H9 (cell line): ENCODE results near the gene PI16. TPM values are rescaled to one million over a fixed set of nuclear protein-coding genes. Genes with fewer than 3 reads are reported as not detected.

Source experiments
- DNase-seq: peaks from one replicate; pipeline ENCODE4 v3.0.0-alpha.2; 2017
- H2AFZ ChIP-seq: one replicate; pipeline ENCODE4 v1.6.1; 2013; ENCODE audit warnings: mild to moderate bottlenecking, low read length, control low read depth, moderate library complexity
- H2AK5ac ChIP-seq: 2 replicates; pipeline ENCODE4 v1.6.1; 2013; ENCODE audit warnings: low read length, control low read depth, mixed read lengths; ENCODE audit not compliant: insufficient read length
- H2BK120ac ChIP-seq: one replicate; pipeline ENCODE4 v1.6.1; 2013; ENCODE audit warnings: low read depth, mild to moderate bottlenecking, low read length, control low read depth, inconsistent platforms; ENCODE audit not compliant: poor library complexity, severe bottlenecking
- H2BK12ac ChIP-seq: 2 replicates; pipeline ENCODE4 v1.6.1; 2013; ENCODE audit warnings: low read length, control low read depth, mixed read lengths, low read depth; ENCODE audit not compliant: insufficient read length
- H2BK15ac ChIP-seq: 2 replicates; pipeline ENCODE4 v1.6.1; 2013; ENCODE audit warnings: low read depth, low read length, control low read depth
- H2BK20ac ChIP-seq: one replicate; pipeline ENCODE4 v1.6.1; 2013; ENCODE audit warnings: low read depth, mild to moderate bottlenecking, low read length, control low read depth, inconsistent platforms; ENCODE audit not compliant: poor library complexity, severe bottlenecking
- H2BK5ac ChIP-seq: 2 replicates; pipeline ENCODE4 v1.6.1; 2013; ENCODE audit warnings: low read length, control low read depth, mixed read lengths; ENCODE audit not compliant: insufficient read length
- H3K14ac ChIP-seq: 2 replicates; pipeline ENCODE4 v1.6.1; 2013; ENCODE audit warnings: low read length, control low read depth; ENCODE audit not compliant: insufficient read depth
- H3K18ac ChIP-seq: 2 replicates; pipeline ENCODE4 v1.6.1; 2013; ENCODE audit warnings: low read depth, mild to moderate bottlenecking, mixed read lengths, low read length, control low read depth; ENCODE audit not compliant: insufficient read length
- H3K23ac ChIP-seq: 2 replicates; pipeline ENCODE4 v1.6.1; 2013; ENCODE audit warnings: low read length, control low read depth, mixed read lengths, low read depth; ENCODE audit not compliant: insufficient read length
- H3K23me2 ChIP-seq: 2 replicates; pipeline ENCODE4 v1.6.1; 2013; ENCODE audit warnings: low read depth, mild to moderate bottlenecking, mixed read lengths, low read length, control low read depth; ENCODE audit not compliant: insufficient read length, poor library complexity, severe bottlenecking
- H3K27ac ChIP-seq: 2 replicates; pipeline ENCODE4 v1.5.1; 2013; ENCODE audit warnings: low read length, control low read depth, mixed read lengths, low read depth; ENCODE audit not compliant: insufficient read length
- H3K27me3 ChIP-seq: 2 replicates; pipeline ENCODE4 v1.6.1; 2013; ENCODE audit warnings: low read length, control low read depth, inconsistent platforms; ENCODE audit not compliant: insufficient read depth
- H3K4ac ChIP-seq: 2 replicates; pipeline ENCODE4 v1.6.1; 2013; ENCODE audit warnings: low read depth, mild to moderate bottlenecking, control low read depth, inconsistent platforms, low read length, moderate library complexity
- H3K4me1 ChIP-seq: 2 replicates; pipeline ENCODE4 v1.6.1; 2013; ENCODE audit warnings: low read length, control low read depth, inconsistent platforms; ENCODE audit not compliant: insufficient read depth
- H3K4me2 ChIP-seq: 2 replicates; pipeline ENCODE4 v1.6.1; 2013; ENCODE audit warnings: low read length, control low read depth, mixed read lengths; ENCODE audit not compliant: insufficient read length, insufficient read depth
- H3K56ac ChIP-seq: 2 replicates; pipeline ENCODE4 v1.6.1; 2013; ENCODE audit warnings: low read depth, mild to moderate bottlenecking, mixed read lengths, low read length, control low read depth; ENCODE audit not compliant: insufficient read length
- H3K79me1 ChIP-seq: 2 replicates; pipeline ENCODE4 v1.6.1; 2013; ENCODE audit warnings: low read depth, mild to moderate bottlenecking, moderate library complexity, low read length, control low read depth, inconsistent platforms; ENCODE audit not compliant: insufficient read depth, poor library complexity, severe bottlenecking
- H3K79me2 ChIP-seq: 2 replicates; pipeline ENCODE4 v1.6.1; 2013; ENCODE audit warnings: low read length, control low read depth, inconsistent platforms; ENCODE audit not compliant: insufficient read depth
- H3K9ac ChIP-seq: 2 replicates; pipeline ENCODE4 v1.6.1; 2013; ENCODE audit warnings: low read length, control low read depth, mixed read lengths; ENCODE audit not compliant: insufficient read length; ENCODE audit errors: extremely low read depth
- H3K9me3 ChIP-seq: one replicate; pipeline ENCODE4 v1.6.1; 2013; ENCODE audit warnings: low read depth, low read length, inconsistent platforms; ENCODE audit not compliant: control insufficient read depth
- H3T11ph ChIP-seq: one replicate; pipeline ENCODE4 v1.6.1; 2013; ENCODE audit warnings: mild to moderate bottlenecking, low read length, control low read depth, inconsistent platforms
- H4K20me1 ChIP-seq: one replicate; pipeline ENCODE4 v1.6.1; 2013; ENCODE audit not compliant: control insufficient read depth, insufficient read length, insufficient read depth
- H4K5ac ChIP-seq: 2 replicates; pipeline ENCODE4 v1.6.1; 2013; ENCODE audit warnings: low read depth, mild to moderate bottlenecking, mixed read lengths, low read length, control low read depth; ENCODE audit not compliant: insufficient read length
- H4K8ac ChIP-seq: replicated peaks from 2 replicates; pipeline ENCODE4 v1.6.1; 2013; ENCODE audit warnings: low read length, control low read depth, mixed read lengths, low read depth; ENCODE audit not compliant: insufficient read length
- H4K91ac ChIP-seq: 2 replicates; pipeline ENCODE4 v1.6.1; 2013; ENCODE audit warnings: low read depth, mild to moderate bottlenecking, moderate library complexity, mixed read lengths, low read length, control low read depth; ENCODE audit not compliant: insufficient read length
- H3K27ac Mint-ChIP-seq, 3 experiments: 2 replicates in 2 of 3; 3 replicates in 1 of 3; pipeline ENCODE4 v1.8.0; 2020 to 2021; ENCODE audit warnings: mixed read lengths in 3 of 3, mild to moderate bottlenecking in 1 of 3, moderate library complexity in 1 of 3
- H3K27me3 Mint-ChIP-seq: 2 replicates; pipeline ENCODE4 v1.8.0; 2021; ENCODE audit warnings: low read depth, mild to moderate bottlenecking, moderate library complexity, mixed read lengths
- H3K36me3 Mint-ChIP-seq, 3 experiments: 2 replicates in 2 of 3; 3 replicates in 1 of 3; pipeline ENCODE4 v1.8.0; 2020 to 2021; ENCODE audit warnings: low read depth in 3 of 3, mixed read lengths in 3 of 3; ENCODE audit not compliant: insufficient read depth in 1 of 3
- H3K4me1 Mint-ChIP-seq, 2 experiments: 2 replicates each; pipeline ENCODE4 v1.8.0; 2020; ENCODE audit warnings: mixed read lengths in 2 of 2
- H3K4me3 Mint-ChIP-seq, 2 experiments: 2 replicates in 1 of 2; 3 replicates in 1 of 2; pipeline ENCODE4 v1.8.0; 2020 to 2021; ENCODE audit warnings: mild to moderate bottlenecking in 2 of 2, mixed read lengths in 2 of 2, moderate library complexity in 1 of 2
- H3K9me3 Mint-ChIP-seq, 2 experiments: 2 replicates in 1 of 2; 3 replicates in 1 of 2; pipeline ENCODE4 v1.8.0; 2020; ENCODE audit warnings: mild to moderate bottlenecking in 2 of 2, mixed read lengths in 2 of 2, moderate library complexity in 1 of 2
- WGBS: extraction: QIAGEN DNeasy Blood & Tissue Kit; methylation state at CpG from one replicate; pipeline ENCODE4 v1.1.7; 2013; ENCODE audit warnings: missing lambda C conversion rate, low lambda C conversion rate, mixed read lengths; ENCODE audit not compliant: insufficient read length; ENCODE audit errors: extremely low coverage; 5-methylcytosine and 5-hydroxymethylcytosine counted together
- total RNA-seq: library from RNA; stranded (reverse); gene quantifications from 2 replicates; pipeline ENCODE4 v1.2.1, GENCODE V29; 2021
- TF ChIP-seq, protein P1 (sequence below): fragments of 200-600 bp; sonication (generic); conservative IDR thresholded peaks from 3 replicates; pipeline ENCODE4 v1.8.0; 2021; ENCODE audit warnings: antibody characterized with exemption, mild to moderate bottlenecking

Gene PI16
- total RNA-seq, 1 experiment from 2014 or later, result not detected

- no peak overlapping the region for H3K56ac ChIP-seq
- no peak overlapping the region for H2BK120ac ChIP-seq
- H3K4ac ChIP-seq, result no peak overlapping the region
- Mint-ChIP-seq H3K4me1 (no peaks in the 10 kb centered on the region), H3K4me3 (no peak overlapping the region), H3K9me3 (no peaks in the 10 kb centered on the region), H3K27me3 (no peaks in the 10 kb centered on the region), H3K27ac (no peak overlapping the region), H3K36me3 (peaks cover 36 to 75% (median 66%) of the 10 kb centered on the region in 3 experiments)
- H2AFZ ChIP-seq, result no peak overlapping the region
- no peak for DNase-seq
- no peak overlapping the region for H2BK5ac ChIP-seq
- no peaks in the 10 kb centered on the region for H3K79me2 ChIP-seq
- no peaks in the 10 kb centered on the region for H3K27me3 ChIP-seq
- H3K4me1 ChIP-seq, result no peaks in the 10 kb centered on the region
- H3K4me2 ChIP-seq, result no peak overlapping the region
- H3K23me2 ChIP-seq, result no peaks in the 10 kb centered on the region
- no peaks in the 10 kb centered on the region for H4K20me1 ChIP-seq
- WGBS, result no CpG with 5 or more reads among the region's 14 CpGs
- no peak overlapping the region for H3K9ac ChIP-seq
- H2BK12ac ChIP-seq, result no peak overlapping the region
- H3K23ac ChIP-seq, result no peak overlapping the region
- no peak overlapping the region for H2AK5ac ChIP-seq
- H4K8ac ChIP-seq, result no peak overlapping the region
- no peak overlapping the region for H3K14ac ChIP-seq
- H3K27ac ChIP-seq, result no peak overlapping the region
- no peak overlapping the region for H4K91ac ChIP-seq
- H4K5ac ChIP-seq, result no peak overlapping the region
- H3T11ph ChIP-seq, result no peak overlapping the region
- TF ChIP-seq, protein P1, sequence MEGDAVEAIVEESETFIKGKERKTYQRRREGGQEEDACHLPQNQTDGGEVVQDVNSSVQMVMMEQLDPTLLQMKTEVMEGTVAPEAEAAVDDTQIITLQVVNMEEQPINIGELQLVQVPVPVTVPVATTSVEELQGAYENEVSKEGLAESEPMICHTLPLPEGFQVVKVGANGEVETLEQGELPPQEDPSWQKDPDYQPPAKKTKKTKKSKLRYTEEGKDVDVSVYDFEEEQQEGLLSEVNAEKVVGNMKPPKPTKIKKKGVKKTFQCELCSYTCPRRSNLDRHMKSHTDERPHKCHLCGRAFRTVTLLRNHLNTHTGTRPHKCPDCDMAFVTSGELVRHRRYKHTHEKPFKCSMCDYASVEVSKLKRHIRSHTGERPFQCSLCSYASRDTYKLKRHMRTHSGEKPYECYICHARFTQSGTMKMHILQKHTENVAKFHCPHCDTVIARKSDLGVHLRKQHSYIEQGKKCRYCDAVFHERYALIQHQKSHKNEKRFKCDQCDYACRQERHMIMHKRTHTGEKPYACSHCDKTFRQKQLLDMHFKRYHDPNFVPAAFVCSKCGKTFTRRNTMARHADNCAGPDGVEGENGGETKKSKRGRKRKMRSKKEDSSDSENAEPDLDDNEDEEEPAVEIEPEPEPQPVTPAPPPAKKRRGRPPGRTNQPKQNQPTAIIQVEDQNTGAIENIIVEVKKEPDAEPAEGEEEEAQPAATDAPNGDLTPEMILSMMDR, result no peak
- H3K18ac ChIP-seq, result no peak overlapping the region
- no peaks in the 10 kb centered on the region for H3K79me1 ChIP-seq
- no peak overlapping the region for H2BK15ac ChIP-seq
- H2BK20ac ChIP-seq, result no peak overlapping the region
- no peaks in the 10 kb centered on the region for H3K9me3 ChIP-seq
These were observed 14.7 kb downstream of the PI16 start for GRCh38 chr6:36969240-36969691.
